Dedifferentiated amniotic fluid mesenchymal stem cell (primary cell): ENCODE measurements around the gene EEF1G.
"Not testable (repeated sequence)": the region's sequence is repeated elsewhere in the genome, so short reads cannot be mapped to it uniquely, and the experiment has no call there.

Experiments used
- DNase-seq: peaks from one replicate; pipeline ENCODE4 v3.0.0-alpha.2; 2016; ENCODE audit errors: extremely low spot score

Gene EEF1G

GRCh38 chr11:62554387-62555167, 19.1 kb downstream of the EEF1G start:
- DNase-seq: no peak

GRCh38 chr11:62553839-62554361, 19.8 kb downstream of the EEF1G start:
- peak; percentile 74 for DNase-seq

DNA sequence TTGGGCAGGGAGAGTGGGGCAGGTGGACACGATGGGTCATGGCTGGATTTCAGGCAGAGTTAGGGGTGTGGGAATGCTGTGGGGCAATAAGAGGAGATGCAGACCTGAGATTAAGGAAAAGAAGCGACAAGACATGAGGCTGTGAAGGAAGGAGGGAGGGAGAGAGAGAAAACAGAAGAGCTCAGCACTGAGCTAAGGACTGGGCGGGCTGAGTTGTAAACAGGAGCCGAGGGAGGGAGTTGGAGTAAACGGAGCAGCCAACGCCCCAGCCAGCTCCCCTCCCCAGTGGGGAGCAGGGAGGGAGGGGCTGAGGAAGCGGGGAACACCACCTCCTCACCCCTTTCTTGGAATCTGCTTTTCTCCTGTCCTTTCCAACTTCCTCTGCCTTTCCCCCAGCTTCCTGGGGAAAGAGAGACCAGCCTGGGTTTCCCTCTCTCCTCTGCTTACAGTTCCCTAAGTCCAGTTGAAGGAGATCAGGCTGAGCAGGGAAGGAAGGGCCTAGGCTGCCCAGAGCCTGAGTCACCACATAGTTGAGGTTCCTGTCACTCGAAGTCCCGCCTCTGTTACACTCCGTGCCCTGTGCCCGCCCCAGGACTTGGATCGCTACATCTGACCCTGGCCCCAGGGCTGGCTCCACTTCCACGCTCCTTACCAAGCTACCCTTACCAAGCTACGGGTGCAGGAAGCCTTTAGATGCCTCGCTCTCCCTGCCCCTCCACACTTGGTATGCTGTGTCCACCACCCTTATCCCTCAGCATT, 20.4 kb downstream of the EEF1G start:
- DNase-seq: peak; percentile 91

GRCh38 chr11:62552485-62553079, 21.1 kb downstream of the EEF1G start:
- DNase-seq: no peak

DNA sequence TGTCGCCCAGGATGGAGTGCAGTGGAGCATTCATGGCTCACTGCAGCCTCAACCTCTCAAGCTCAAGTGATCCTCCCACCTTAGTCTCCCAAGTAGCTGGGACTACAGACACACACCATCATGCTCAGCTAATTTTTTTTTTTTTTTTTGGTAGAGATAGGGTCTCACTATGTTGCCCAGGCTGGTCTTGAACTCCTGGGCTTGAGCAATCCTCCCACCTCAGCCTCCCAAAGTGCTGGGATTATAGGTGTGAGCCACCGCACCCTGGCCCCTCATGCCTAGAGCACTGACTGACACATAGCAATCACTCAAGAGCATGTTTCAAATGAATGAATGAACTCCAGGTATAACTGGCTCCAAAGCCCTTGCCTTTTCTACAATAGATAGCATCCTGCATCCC, 23.2 kb downstream of the EEF1G start:
- not testable (repeated sequence) for DNase-seq

DNA sequence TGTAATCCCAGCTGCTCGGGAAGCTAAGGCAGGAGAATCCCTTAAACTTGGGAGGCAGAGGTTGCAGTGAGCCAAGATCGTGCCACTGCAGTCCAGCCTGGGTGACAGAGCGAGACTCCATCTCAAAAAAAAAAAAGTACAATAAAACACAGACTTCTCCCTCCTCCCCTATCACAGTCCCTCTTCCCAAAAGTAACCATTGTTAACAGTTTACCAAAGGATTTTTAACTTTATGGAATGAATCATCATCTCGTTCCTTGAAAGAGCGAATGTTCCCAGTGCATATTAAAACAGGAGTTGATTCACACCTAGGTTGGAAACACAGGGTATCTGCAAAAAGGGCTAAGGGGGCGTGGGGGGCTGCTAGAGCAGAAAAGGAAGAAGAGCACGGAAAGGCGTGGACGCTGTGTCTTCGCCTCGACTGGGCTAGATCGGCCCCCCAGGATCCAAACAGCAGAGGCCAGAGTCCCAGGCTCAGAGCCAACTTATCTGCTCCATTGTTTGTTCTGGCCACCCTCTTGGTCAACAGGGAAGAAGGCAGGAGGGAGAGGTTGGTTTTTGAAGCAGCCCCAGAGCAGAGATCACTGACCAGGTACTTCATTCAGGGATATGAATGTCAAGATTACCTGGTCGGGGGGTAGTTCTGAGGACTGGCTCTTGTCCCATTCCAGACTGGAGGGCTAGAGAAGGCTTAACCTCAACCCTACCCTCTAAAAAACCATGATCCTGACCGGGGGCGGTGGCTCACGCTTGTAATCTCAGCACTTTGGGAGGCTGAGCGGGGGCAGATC, 25.0 kb downstream of the EEF1G start:
- no peak for DNase-seq

DNA sequence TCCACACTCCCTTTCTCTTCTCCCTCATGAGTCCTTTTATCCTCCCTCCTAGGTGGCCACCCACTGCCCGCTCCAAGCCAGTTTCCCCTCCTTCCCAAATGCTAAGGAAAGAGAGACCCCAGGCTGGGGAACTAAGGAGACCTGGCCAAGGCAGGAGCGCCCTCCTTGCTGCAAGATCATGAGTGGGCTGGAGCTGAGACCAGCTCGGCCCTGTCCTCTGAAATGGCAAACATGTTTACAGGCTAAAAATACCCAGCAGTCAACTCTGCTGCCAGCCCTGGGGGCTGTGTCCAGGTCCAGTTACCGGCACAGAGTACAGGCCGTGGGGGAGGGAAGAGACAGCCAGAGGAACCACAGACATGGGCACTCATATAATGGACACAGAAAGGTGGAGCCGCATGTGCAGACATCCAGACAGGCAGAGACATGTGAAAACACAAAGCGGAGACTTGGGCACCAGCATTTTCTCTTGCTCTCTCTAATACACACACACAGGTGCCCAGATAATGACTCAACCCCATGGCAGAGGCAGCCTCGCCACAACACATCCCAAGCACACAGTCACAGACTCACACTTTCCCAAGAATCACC, 25.9 kb downstream of the EEF1G start:
- DNase-seq: no peak

- peak; percentile 44 for DNase-seq
Observed at GRCh38 chr11:62546929-62547625, 26.6 kb downstream of the EEF1G start.

DNA sequence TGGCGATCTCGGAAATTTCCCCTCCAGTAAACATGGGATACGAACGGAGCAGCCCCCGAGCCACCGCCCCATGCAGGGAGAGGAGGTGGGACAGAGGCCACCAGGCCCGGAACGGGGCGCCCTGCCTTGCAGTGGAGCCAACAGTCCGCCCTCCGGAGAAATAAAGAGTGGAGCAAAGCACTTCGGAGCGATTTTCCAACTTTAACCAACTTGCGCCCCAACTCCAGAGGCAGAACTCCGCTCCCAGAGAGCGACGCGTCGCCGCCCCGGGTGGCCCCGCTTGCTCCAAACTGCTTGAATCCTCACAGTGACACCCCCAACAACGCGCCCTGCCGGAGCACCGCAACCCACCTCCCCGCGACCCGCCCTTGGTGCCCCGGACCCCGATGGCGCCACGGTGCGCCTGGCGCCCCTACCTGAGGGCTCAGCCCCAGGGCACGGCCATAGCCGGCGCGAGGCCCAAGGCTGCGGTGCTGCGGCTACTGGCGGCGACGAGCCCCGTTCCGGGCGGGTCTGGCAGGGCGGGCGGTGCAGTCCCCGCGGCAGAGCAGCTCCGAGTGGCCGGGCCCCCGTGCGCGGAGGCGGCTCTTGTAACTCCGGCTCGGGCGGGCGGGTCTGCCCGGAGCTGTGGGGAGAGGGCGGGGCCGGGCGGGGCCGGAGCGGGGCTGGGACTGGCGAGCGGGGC, 27.3 kb downstream of the EEF1G start, which contains the start of gene AHNAK:
AHNAK (minus strand) TSS at position 563 of the 685 bp plus-strand sequence. CDS start 10,708 bp downstream, outside the sequence.
- peak; percentile 41 for DNase-seq

DNA sequence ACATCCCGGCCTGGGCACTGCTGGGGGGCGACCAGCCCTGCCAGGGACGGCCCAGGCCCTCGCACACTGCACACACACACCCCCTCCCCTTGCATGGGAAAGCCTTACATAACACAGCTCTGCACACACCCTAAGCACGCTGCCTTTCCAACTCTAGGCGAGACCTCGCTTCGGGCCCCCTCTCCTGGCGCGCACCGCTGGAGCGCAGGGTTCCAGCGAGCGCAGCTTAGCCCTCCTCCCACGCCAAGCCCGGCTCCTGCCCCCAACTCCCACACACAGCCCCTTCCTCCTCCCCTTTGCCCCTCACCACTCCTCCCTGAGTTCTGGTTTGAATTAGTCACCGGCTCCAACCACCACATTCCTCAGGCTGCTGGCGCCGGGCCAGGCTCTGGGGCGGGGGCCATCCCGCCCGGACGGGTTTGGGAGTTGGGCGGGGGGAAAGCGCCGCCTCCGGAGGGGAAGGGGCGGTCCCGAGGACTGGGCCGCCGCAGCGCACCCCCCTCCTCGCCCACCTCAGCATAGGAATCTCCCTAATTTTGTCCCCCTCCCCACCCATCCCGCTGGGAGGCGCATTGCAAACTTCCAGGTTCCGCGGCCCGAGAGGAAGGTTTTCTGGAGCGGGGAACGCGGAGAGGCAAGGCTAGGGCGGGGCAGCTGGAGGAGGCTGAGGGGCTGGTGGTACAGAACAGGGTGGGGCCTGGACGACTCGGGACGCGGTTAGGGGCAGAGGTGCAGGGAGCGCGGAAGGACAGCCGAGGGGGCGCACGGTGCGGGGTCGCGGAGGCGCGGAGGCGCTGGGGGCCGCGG, 28.1 kb downstream of the EEF1G start:
- peak; percentile 86 for DNase-seq

DNA sequence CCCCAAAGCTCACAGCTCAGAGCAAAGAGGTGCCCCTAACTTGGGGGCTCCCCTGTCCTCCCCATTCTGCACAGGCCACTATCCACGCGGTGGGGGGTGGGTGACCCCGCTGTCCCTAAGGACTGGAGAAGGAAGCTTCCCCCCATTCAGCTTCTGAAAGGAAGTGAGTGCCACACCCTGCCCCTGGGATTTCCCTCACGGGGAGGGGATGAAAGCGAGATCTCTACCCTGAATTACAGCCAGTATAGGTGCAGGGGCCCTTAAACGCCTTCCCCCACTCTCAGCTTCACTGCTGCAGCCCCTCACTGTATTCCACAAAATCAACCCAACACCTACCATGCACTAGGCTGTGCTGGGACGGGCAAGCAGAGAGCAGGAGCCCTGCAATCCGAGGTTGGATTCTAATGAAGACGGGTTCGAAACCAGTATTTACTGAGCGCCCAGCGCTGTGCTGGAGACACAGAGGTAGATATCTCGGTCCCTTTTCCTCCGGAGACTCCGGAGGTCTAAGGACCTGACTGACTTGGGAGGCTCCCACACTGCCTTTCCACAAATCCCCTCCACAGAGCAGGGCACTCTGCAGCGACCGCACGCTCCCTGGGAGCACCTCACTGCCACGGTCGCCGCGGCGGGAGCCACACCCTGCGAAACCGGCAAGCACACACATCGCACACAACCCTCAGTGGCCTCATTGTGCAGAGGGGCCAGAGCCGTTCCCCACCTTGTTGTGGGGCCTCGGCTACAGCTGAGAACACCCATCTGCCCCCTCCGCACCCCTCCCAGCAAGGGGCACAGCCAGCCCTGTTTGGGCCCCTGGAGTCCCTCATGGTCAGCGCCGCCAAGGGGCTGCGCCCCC, 28.9 kb downstream of the EEF1G start:
- DNase-seq: no peak

GRCh38 chr11:62543680-62544444, 29.8 kb downstream of the EEF1G start:
- DNase-seq: no peak

- peak; percentile 73 for DNase-seq
Observed at GRCh38 chr11:62542750-62543567, 30.7 kb downstream of the EEF1G start.

GRCh38 chr11:62542111-62542745, 31.5 kb downstream of the EEF1G start:
- no peak for DNase-seq

DNA sequence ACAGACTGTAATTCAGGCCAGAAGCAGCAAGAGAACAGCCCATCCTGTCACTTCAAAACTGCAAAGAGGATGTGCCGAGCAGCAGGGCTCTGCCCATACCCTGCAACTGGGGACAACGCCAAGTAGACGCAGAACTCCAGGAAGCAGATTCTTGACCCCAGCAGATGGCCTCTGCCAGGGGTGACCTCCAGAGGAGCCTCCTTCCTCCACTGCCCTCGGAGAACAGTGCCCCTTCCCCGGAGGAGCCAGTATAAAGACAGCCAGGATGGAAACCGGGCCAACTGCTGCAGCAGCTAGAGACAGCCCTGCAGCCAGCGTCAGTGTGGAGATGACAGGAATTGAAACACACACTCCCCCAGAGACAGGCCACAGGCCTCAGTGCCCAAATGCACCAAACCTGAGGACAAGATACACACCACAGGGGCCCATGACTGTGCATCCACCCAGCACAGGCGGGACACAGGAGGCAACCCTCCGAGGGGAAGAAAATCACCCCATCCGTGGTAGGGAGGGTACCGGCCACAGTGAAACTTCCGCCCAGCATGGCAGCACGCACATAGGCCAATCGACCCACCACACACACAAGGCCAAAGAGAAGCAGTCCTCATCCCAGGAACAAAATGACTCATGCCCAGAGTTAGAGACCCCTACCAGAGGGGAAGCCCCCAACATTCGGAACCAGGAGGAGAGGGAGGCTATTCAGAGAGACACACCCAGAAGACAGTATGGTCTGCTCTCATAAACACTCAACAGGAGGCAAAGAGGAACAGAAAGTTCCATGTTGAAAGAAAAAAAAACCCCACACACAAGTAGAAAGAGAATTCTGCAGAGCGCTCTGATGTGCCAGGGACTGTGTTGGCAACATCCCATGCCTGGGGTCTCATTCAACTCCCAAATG, 32.6 kb downstream of the EEF1G start:
- no peak for DNase-seq
